Activated CD4-positive, CD25-positive, alpha-beta regulatory T cell treated with anti-CD3 and anti-CD28 coated beads, Interleukin-2, amount 50 U/mL, for 24 hours (primary cell): Measurements from ENCODE around the gene DYNAP.

Experiments
- ATAC-seq, 2 donors: fragments of 150-1000 bp; cut with Tn5 transposase; one replicate each; pipeline ENCODE4 v1.10.0; 2021; ENCODE audit warnings: mild to moderate bottlenecking in 1 of 2, moderate library complexity in 1 of 2

The DYNAP gene

DNA sequence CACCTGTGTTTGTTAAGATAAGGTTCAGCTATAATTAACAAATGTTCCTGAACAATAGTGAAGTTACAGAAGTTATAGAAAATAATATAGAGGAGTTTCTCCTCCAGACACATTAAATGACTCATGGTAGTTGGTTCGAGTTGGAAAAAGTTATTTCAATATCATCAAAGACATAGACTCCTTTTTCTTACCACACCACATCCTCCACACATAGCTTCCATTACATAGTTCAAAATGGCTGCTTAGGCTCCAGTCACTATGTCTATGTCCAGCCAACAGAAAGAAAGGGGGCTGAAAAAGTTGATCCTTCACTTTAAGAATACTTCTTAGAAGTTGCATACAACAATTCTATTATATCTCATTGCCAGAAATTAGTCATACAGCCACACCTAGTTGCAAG, 50.7 kb downstream of the DYNAP start:
- no peak for ATAC-seq

GRCh38 chr18:54647176-54647575, 56.1 kb downstream of the DYNAP start:
- ATAC-seq: no peak
